ENCODE data around the gene RPL31.
A peak's percentile ranks its signal among the peaks of the same experiment; 100 is the strongest.

RPL31 gene

DNA sequence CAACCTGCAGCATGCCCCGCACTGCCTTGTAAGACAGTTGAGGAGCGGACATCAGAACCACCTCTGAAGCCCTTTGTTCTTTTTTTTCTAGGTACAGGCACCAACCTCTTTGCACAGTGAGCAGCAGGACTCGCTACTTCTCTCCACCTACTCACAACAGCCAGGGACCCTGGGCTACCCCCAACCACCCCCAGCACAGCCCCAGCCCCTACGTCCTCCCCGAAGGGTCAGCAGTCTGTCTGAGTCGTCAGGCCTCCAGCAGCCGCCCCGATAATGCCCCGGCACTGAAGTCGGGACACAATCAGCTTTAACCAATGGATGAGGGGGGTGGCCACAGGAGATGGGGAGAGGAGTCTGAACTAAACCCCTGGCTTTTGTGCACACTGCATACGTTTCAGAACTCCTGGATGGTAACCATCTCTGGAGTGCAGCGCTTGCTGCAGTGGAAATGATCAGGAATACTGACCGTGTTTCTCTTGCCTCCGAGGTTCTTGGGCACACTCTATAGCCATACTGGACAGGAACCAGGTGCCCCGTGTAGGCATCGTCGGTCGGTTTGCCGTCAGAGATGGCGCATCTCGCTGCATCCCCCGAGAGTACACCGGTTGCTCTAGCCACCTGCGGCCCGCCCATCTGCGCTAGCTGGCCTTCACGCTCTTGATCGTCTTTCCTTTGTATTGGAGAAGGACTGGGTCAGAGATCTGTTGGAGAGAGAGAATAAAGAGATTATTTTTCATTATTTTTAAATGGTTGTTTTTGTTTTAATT lies 6.6 kb upstream of the RPL31 start:
- DNase-seq (ENCODE audit: low read depth), result no peak

DNA sequence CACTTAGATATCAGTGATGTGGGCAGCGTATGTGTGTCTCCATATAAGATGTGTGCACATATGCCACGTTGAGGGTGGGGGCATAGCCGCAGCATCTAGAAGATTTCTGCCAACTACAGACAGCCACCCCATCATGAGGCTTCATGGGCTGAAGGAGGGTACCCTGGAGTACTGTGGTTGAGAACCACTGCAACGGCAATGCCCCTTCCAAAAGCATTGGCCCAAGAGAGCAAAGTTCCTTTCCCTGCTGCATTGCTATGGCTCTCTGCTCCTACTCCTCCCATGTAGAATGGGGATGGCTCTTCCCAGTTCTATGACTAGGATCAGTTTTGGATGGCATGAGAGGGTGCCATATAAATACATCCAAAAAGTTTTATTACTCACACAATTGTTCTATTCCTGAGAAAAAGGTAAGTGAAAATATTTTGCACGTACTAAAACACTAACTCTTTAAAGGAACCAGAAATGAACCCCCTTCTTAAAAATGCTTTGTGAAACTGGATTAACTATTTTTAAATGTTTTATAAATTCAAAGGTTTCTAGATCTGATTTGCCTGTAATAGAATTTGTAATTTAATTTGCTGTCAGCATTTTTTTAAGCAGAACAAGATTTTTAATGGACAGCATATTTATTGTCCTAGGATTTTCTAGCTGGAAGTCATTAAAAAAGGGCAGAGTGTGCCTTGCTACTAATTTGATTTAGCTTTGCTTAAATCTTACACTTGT lies 4.4 kb upstream of the RPL31 start:
- DNase-seq (ENCODE audit: low read depth), result no peak

- no peak for DNase-seq (ENCODE audit: low read depth)
These were observed 3.9 kb upstream of the RPL31 start for GRCh38 chr2:100998235-100998573.

GRCh38 chr2:100999995-101000394 lies 2.1 kb upstream of the RPL31 start:
- DNase-seq (ENCODE audit: low read depth), result no peak

DNA sequence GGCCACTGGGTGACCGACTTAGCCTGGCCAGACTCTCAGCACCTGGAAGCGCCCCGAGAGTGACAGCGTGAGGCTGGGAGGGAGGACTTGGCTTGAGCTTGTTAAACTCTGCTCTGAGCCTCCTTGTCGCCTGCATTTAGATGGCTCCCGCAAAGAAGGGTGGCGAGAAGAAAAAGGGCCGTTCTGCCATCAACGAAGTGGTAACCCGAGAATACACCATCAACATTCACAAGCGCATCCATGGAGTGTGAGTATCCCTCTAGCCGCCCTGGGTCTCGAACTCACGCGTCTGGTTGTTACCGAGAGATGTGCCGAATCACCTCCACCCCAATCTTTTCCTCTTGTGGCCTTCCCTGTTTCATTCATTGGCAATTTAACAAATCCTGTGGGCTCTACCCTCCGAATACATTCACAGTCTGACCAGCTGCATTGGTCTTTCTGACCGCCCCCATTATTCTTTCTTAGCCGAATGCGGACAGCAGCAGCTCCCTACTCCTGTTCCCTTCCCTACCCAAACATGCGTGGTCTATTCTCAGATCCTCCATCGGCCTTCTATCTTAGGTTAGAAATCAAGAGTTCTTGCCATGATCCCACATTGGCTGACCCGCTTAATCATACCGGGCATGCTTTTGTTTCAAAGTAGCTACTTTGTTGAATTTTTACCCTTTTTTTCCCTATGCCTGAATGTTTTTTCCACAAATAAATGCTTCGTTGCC lies 631 bp downstream of the RPL31 start:
- DNase-seq (ENCODE audit: low read depth), result no peak

DNA sequence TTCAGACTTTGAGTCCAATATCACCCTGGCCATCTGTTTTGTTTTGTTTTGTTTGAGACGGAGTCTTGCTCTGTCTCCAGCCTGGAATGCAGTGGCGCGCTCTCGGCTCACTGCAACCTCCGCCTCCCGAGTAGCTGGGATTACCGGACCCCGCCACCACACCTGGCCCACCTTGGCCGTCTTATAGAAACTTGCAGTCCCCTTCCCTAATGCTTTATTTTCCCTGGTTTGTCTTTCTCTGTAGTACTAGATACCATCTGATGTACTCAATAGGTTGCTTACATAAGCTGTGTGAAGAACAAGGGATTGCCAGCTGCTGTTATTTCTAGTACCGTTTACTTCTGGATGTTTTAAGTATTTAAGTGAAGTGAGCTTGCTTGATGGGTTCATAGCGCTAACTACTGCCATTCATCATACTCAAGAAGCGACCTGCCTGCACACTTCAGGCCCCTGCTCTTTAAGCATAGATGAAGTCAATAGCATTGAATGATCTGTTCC lies 1.2 kb downstream of the RPL31 start:
- DNase-seq (ENCODE audit: low read depth), result no peak

GRCh38 chr2:101004620-101005325 lies 2.7 kb downstream of the RPL31 start:
- no peak for DNase-seq (ENCODE audit: low read depth)

- no peak for DNase-seq (ENCODE audit: low read depth)
These were observed 4.1 kb downstream of the RPL31 start for GRCh38 chr2:101006065-101006715.

- DNase-seq (ENCODE audit: low read depth), result no peak
These were observed 5.6 kb downstream of the RPL31 start for GRCh38 chr2:101007415-101008345.

DNA sequence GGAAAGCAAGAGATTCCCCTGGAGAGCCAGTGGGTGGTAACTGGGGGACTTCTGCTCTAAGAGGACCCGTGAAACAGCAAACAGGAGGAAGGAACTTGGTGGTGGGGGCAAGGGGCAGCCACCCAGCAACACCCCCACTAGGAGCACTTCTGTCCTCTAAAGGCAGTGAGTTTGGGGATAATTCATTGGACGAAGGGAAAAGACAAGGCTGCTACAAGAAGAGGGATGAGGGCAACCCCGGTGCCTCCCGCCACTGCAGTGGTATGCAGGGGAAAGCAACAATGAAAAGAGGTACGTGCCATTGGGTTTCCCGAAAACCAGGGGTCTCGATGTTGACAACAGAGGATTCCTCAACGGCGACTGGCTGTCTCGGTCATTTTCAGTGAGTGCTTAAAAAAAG lies 9.1 kb downstream of the RPL31 start:
- no peak for DNase-seq (ENCODE audit: low read depth)

GRCh38 chr2:101012054-101012705 lies 10.1 kb downstream of the RPL31 start:
- no peak for DNase-seq (ENCODE audit: low read depth)

DNA sequence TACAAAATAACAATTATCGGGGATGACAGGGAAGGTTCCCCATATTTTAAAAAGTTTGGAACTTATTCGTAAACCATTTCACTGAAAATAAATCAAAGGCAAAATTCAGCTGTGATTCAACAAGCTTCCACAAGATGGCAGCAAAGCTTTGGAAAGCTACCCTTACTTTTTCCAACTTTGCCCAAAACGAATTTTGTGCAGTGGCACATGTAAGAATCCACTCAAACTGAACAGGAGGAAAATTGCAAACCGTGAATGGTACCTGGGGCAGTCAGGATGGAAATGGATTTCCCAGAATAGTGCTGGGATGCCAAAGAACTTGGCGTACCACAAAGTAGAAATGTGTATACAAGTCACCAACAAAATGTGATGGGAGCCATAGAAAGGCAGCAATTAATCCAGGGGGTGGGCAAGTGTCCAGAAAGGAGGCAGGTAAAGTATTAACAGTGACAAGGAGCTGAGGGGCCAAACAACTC lies 10.7 kb downstream of the RPL31 start:
- DNase-seq (ENCODE audit: low read depth), result peak; percentile 14

DNA sequence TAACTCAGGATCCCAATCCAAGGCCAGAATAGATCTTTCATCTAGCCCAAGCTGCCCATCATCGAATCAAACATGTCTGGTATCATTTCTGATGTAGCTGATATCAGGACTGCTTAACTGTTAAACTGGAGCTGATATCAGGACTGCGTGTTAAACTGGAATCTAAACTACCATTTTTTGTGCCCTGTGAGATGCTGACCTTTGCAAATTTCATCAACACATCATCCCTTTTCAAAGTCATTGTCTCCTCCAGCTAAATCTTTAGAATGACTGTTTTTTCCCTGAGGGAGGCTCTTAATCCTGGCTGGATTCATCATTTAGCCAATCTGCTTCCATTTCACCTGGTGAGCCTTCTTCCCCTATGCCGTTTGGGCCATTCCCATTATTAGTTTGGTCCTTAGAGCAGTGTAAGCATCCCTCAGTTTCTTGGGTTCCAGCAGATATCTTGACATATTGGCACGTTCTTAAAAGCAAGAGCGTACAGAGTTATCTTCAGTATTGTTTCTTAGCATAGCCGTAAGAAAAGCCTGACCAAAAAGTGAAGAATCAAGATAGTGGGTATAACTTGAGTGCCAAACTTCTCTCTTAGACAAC lies 12.3 kb downstream of the RPL31 start:
- no peak for DNase-seq (ENCODE audit: low read depth)

DNA sequence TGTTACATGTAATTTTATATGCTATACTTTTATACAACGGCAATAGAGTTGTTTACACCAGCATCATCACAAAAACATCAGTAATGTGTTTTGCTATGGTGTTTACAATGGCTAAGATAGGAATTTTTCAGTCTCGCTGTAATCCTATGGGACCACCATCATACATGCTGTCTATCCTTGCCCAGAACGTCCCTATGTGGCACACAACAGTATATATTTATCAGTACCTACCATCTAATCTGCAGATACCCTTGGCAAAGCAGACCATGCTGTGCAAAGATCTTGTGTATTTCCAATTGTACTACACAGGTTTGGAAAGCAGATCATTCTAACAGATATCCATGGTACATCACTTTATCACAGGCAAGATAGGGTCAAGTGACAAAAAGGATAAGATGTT lies 15.3 kb downstream of the RPL31 start:
- DNase-seq (ENCODE audit: low read depth), result no peak

- no peak for DNase-seq (ENCODE audit: low read depth)
These were observed 16.8 kb downstream of the RPL31 start for GRCh38 chr2:101018934-101019333.

DNA sequence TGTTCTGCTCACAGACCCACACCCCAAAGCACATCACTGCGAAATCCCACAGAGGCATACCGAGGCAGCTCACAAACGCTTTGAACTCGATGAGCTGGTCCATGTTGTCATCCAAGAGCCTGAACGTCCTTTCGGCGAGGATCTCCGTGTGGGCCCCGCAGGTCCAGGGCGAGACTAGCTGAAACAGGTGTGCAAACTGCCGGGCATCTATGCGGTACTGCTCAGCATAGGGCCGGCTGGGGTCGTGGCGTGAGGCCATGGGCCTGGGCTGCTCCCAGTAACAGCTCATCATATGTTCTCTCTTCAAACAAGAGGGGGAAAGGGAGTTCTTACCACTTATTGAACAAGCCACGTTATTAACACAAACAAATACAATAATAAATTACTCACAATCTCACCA lies 20.1 kb downstream of the RPL31 start:
- DNase-seq (ENCODE audit: low read depth), result no peak

DNA sequence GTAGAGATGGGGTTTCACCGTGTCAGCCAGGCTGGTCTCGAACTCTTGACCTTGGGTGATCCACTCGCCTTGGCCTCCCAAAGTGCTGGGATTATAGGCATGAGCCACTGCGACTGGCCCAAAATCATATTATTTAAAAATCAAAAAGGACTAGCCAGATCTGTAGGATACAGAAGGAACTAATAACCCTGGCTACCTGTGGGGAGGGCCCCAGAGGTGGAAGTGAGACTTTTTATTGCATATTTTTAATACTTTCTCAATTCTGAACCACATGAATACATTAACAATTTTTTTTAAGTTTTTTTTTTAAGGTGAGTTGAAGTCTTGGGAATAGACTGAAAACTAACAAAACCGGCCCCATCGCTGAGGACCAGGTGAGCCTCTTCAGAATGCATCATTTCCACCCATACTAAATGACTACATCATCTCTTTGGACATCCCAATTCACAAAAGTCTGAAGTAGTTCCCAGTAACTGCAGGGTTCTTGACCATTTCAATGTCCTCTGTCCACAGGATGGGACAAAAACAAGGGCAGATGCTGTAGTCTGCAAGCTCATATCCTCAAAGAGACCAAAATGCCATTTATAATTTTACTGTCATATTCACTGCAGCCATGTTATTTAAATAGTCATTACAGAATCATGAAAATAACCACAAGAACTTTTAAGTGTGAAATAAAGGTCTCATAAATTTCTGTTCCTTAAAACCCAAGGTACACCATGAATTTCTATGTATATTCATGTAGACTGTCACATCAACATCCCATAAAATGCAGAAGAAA lies 21.4 kb downstream of the RPL31 start:
- no peak for DNase-seq (ENCODE audit: low read depth)

GRCh38 chr2:101025561-101025960 lies 23.5 kb downstream of the RPL31 start:
- no peak for DNase-seq (ENCODE audit: low read depth)

GRCh38 chr2:101026253-101026701 lies 24.2 kb downstream of the RPL31 start:
- DNase-seq (ENCODE audit: low read depth), result no peak

All from activated T-cell treated with anti-CD3 and anti-CD28 coated beads for 1 hour (primary cell).